Fibroblast of skin of abdomen (primary cell): ENCODE data around the gene HDAC7.
"Not testable (repeated sequence)": the region's sequence is repeated elsewhere in the genome, so short reads cannot be mapped to it uniquely, and the experiment has no call there.

Source experiments
- DNase-seq: peaks from one replicate; pipeline ENCODE4 v3.0.0-alpha.2; 2013

HDAC7 gene

GRCh38 chr12:47848853-47849252 lies 29.1 kb upstream of the HDAC7 start:
- DNase-seq, result no peak

GRCh38 chr12:47846294-47846996 lies 26.7 kb upstream of the HDAC7 start:
- DNase-seq, result no peak

GRCh38 chr12:47845081-47845480 lies 25.4 kb upstream of the HDAC7 start:
- DNase-seq, result no peak

- DNase-seq, result no peak
Measured at GRCh38 chr12:47844264-47845019, 24.7 kb upstream of the HDAC7 start.

- no peak for DNase-seq
Measured at GRCh38 chr12:47843226-47843980, 23.7 kb upstream of the HDAC7 start.

GRCh38 chr12:47842543-47842942 lies 22.8 kb upstream of the HDAC7 start:
- DNase-seq, result not testable (repeated sequence)

- DNase-seq, result peak; percentile 42
Measured at GRCh38 chr12:47841910-47842309, 22.2 kb upstream of the HDAC7 start.

DNA sequence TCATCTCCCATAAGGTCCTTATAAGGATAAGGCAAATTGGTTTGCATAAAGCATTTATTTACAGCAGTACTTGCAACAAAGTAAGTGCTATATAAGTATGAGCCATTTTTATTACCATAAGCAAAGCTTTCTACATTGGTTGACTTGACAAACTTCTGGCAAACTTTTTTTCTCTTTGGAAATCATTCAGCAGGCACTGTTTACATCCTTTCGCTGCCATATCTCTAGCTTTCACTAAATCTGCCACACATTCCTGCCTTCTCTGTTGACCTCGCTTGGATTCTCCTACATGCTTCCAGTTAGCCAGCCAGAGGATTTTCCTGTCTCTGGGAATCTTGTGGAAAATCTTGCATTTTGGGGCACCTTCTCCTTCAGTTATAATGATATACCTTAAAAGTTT lies 21.8 kb upstream of the HDAC7 start:
- no peak for DNase-seq

- no peak for DNase-seq
Measured at GRCh38 chr12:47840571-47840970, 20.9 kb upstream of the HDAC7 start.

DNA sequence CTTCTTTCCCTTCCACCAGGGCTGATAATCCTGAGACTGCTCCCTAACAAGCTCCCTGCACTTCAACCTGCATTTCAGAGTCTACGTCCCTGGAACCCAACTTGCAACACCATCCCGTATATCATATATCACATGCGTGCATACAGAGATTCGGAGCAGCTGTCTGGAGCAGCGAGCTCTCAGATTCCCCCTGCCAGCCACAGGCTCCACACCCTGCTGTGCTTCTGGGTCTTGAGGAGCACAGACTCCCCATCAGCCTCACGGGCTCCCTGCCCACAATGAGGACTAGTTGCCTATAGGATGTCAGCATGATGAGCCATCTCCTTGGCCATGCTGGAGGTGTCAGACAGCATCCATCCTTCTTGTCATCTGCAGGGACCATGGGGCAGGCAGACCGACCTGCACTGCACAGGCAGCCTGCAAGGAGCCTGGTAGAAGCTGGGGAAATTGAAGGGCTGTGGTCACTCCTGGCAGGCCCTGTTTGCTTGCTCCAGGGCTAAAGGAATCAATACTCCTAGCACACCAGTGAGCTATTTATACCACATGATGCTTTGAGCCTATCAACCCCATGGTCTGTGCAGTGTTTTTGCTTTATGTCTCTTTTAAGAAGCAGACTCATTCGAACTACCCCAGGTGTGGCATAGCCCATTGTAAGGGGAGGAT lies 19.6 kb upstream of the HDAC7 start:
- DNase-seq, result no peak

DNA sequence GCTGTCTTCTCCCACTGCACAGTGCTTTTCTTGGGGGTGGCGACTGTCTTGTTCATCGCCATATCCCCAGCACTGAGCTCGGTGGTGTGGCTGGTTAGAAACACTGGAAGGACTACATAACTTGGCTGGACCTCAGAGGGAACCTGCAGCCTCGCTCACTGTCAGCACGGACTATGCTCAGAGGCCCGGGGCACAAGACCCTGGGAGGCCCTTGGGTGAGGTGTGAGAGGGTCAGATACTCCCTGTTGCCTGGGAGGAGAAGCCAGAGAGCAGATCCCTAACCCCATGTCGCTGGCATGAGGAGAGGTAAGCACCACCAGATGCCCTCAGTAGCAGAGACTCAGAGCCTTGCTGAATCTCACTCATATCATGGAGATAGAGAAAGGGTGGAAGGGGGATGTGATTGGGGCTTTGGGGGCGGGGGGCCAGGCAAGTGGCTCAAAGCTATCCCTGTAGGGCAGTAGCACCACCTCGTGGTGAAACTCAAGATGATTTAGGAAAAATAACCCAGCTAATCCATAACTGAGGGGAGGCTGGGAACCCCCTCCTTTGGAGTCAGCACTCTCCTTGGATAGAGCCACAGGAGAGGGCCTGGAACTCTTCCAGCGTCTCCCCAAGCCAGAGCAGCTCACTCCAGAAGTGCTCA lies 18.7 kb upstream of the HDAC7 start:
- DNase-seq, result peak; percentile 51

- peak; percentile 66 for DNase-seq
Measured at GRCh38 chr12:47837190-47838171, 17.8 kb upstream of the HDAC7 start.

GRCh38 chr12:47835831-47836155 lies 16.1 kb upstream of the HDAC7 start:
- no peak for DNase-seq

- DNase-seq, result no peak
Measured at GRCh38 chr12:47835006-47835830, 15.5 kb upstream of the HDAC7 start.

DNA sequence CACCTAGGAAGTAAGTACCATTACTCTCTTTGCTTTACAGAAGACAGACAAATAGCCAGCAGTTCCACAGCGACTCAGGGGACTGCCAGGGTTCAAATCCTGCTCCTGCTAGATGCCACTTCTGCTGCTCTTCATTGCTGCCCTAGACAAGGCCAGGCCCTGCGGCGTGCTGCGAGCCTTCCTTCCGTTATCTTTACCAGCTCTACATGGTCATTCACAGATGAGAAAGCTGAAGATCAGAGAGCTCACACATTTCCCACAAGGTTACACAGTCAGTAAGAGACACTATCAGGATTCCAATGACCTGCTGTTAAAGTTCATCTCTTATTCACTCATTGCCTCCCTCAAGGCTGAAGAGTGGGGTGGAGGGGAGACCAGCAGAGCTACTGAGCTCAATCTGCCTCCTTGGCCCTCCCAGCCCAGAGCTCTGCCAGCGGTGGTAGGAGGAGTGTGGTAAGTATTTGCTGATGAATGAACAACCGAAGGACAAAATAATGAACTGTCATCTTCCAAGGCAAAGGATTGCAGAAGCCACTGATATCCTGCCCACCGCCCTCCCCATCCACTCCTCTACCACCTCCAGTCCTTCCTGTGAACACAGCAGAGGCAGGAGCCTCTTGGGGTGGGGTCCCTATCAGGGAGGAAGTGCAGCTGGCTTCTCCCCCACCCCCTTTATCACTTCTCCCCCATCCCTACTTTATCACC lies 14.6 kb upstream of the HDAC7 start:
- DNase-seq, result no peak

GRCh38 chr12:47833591-47834012 lies 13.9 kb upstream of the HDAC7 start:
- DNase-seq, result no peak

DNA sequence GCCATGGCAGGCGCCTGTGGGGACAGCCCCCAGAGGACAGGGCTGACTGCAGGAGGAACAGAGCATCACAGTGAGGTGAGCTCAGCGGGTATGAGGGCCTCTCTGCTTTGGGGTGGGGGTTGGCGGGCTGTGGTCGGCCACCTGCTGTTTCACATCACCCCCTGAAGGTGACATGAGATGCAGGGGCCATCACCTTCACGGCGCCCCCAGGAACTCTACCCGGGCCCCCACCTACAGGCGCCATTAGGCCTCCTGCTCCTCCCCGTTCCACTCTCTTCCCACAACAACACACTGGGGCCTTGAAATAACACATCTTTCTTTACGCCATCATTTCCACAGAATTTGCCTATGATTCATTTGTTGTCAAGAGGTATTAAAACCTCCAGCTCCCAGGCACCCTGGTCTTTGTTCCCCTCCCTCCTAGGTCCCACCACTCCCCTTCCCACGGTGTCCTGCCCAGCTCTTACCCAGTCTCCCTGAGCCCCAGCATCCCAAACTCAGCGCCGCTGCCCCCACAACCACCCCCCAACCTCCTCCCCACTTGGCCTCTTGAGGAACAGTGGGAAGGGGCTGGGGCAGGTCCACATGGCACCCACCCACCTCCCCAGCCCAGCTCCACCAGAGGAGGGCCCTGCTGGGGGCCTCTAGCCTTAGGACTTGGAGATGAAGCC lies 12.7 kb upstream of the HDAC7 start:
- no peak for DNase-seq

DNA sequence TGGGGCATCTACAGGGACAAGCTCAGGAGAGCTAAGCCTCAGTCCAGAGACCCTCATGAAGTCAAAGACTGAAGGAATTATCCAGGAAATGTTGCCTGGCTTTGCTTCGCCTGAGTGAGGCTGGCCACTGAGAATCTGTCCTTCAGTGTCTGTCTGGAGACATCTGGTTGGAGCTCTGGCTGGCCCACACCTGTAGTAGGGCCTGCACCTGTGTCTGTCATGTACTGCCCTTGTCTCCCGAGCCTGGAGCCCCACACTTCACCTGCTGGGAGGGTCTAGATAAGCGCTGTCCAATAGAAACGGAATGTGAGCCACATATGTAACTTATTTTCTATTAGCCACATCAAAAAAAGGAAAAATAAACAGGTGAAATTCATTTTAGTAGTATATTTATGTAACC lies 9.9 kb upstream of the HDAC7 start:
- no peak for DNase-seq

- peak; percentile 80 for DNase-seq
Measured at GRCh38 chr12:47828976-47829482, 9.3 kb upstream of the HDAC7 start.
